Inferior parietal cortex (tissue), 1 donor: ENCODE results near the gene MAP4K5.
A peak's percentile ranks its signal among the peaks of the same experiment; 100 is the strongest.

Source experiments
- DNase-seq: peaks from one replicate; pipeline ENCODE4 v3.0.0-alpha.2; 2016; ENCODE audit errors: extremely low spot score

MAP4K5 gene

GRCh38 chr14:50399251-50400032, 132.9 kb downstream of the MAP4K5 start:
- no peak for DNase-seq

- no peak for DNase-seq
These were observed 134.2 kb downstream of the MAP4K5 start for GRCh38 chr14:50398189-50398580.

- DNase-seq, result peak; percentile 57
These were observed 134.8 kb downstream of the MAP4K5 start for GRCh38 chr14:50397390-50398188.

- no peak for DNase-seq
These were observed 135.6 kb downstream of the MAP4K5 start, which contains the start of gene CDKL1 for GRCh38 chr14:50396631-50397389. Gene CDKL1 (minus strand): TSS chr14:50396881. CDS start chr14:50395868, 1,013 bp downstream.

GRCh38 chr14:50395448-50395847, 136.9 kb downstream of the MAP4K5 start:
- DNase-seq, result no peak

GRCh38 chr14:50394713-50395112, 137.7 kb downstream of the MAP4K5 start:
- DNase-seq, result no peak

- DNase-seq, result no peak
These were observed 142.5 kb downstream of the MAP4K5 start for GRCh38 chr14:50389668-50390441.

- no peak for DNase-seq
These were observed 144.0 kb downstream of the MAP4K5 start for GRCh38 chr14:50388256-50388931.

- DNase-seq, result no peak
These were observed 144.8 kb downstream of the MAP4K5 start for GRCh38 chr14:50387548-50387947.

- no peak for DNase-seq
These were observed 148.6 kb downstream of the MAP4K5 start for GRCh38 chr14:50383618-50384225.

GRCh38 chr14:50381823-50382287, 150.5 kb downstream of the MAP4K5 start:
- DNase-seq, result no peak

GRCh38 chr14:50381008-50381407, 151.4 kb downstream of the MAP4K5 start:
- no peak for DNase-seq

- DNase-seq, result no peak
These were observed 151.9 kb downstream of the MAP4K5 start for GRCh38 chr14:50380455-50380854.

GRCh38 chr14:50379563-50379962, 152.8 kb downstream of the MAP4K5 start:
- DNase-seq, result no peak

- no peak for DNase-seq
These were observed 154.8 kb downstream of the MAP4K5 start for GRCh38 chr14:50377550-50378085.

GRCh38 chr14:50375760-50376159, 156.6 kb downstream of the MAP4K5 start:
- no peak for DNase-seq

- no peak for DNase-seq
These were observed 158.4 kb downstream of the MAP4K5 start for GRCh38 chr14:50373959-50374358.

- no peak for DNase-seq
These were observed 160.8 kb downstream of the MAP4K5 start for GRCh38 chr14:50371546-50371945.
